Type B pancreatic cell (in vitro differentiated cells): ENCODE data around the gene PDAP1. TPM values are rescaled to one million over a fixed set of nuclear protein-coding genes. Genes with fewer than 3 reads are reported as not detected.

ENCODE experiments used
- DNase-seq: peaks from one replicate; pipeline ENCODE4 v3.0.0; 2021; ENCODE audit warnings: mixed read lengths; ENCODE audit not compliant: unreplicated experiment; ENCODE audit errors: extremely low spot score
- H3K27ac Mint-ChIP-seq: 2 replicates; pipeline ENCODE4 v1.8.0; 2021; ENCODE audit warnings: mild to moderate bottlenecking, mixed read lengths
- H3K27me3 Mint-ChIP-seq: 2 replicates; pipeline ENCODE4 v1.8.0; 2021; ENCODE audit warnings: mixed read lengths
- H3K36me3 Mint-ChIP-seq: 2 replicates; pipeline ENCODE4 v1.8.0; 2021; ENCODE audit warnings: mixed read lengths
- H3K4me1 Mint-ChIP-seq: one replicate; pipeline ENCODE4 v1.8.0; 2021; ENCODE audit warnings: mixed read lengths; ENCODE audit not compliant: unreplicated experiment
- H3K4me3 Mint-ChIP-seq: 2 replicates; pipeline ENCODE4 v1.8.0; 2021; ENCODE audit warnings: mild to moderate bottlenecking, mixed read lengths
- H3K9me3 Mint-ChIP-seq: 2 replicates; pipeline ENCODE4 v1.8.0; 2021; ENCODE audit warnings: mixed read lengths
- long read RNA-seq: library from polyadenylated mRNA; unstranded; transcript quantifications from one replicate; pipeline ENCODE4 v2.0.0, GENCODE V29; 2020
- total RNA-seq: library from RNA; stranded (reverse); gene quantifications from 2 replicates; pipeline ENCODE4 v1.2.1, GENCODE V29; 2021; ENCODE audit warnings: low replicate concordance
- TF ChIP-seq, protein P1 (sequence below): fragments of 200-600 bp; sonication (generic); conservative IDR thresholded peaks from 2 replicates; pipeline ENCODE4 v1.5.0; 2021; ENCODE audit warnings: antibody characterized with exemption, mild to moderate bottlenecking

PDAP1 gene, protein sequence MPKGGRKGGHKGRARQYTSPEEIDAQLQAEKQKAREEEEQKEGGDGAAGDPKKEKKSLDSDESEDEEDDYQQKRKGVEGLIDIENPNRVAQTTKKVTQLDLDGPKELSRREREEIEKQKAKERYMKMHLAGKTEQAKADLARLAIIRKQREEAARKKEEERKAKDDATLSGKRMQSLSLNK
- 112 and 115 TPM in 2 replicates for total RNA-seq
- long read RNA-seq, transcript PDAP1-201 (6 exons, 2,546 nt) = major isoform, 21 of 29 reads
- long read RNA-seq, partial matches to known transcripts = 3 of 29 reads
- long read RNA-seq, other reads (novel, unspliced or antisense) = 5 of 29 reads

DNA sequence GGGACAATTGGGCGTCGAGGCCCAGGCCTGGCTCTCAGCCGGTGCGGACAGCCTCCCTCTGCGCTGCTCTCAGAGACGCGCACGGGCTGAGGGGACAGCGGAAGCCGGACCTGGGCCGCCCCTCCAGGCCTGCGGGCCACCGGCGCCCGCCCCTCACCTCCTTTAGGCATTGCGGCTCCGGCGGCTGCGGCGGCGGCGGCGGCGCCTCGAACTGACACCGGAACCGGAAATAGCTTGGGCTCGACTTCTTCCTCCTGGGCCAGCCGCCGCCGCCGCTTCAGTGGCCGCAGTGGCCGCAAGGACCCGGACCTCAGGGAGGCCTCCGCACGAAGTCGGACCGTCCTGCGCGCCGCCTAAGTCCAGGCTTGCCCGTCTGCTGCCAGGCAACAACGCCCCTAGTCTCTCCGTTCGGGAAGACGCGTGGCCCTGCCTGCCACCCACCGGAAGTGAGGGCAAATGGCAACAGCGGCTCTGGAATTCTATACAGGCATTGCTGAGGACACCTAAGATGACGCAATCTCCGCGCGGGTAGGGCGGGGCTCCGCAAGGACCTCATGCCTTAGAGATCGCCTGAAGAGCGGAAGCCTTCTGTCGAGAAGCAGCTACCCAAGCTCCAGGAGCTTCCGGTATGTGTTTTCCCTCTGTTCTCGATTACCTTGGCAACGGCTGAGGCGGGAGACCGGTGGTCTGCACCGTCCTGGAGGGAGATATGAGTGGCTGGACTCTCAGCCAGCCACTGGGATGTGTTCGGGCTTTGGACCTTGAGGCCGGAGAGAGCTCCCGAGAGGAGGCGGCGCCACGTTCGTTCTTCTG, at the start of gene PDAP1, which contains the start of gene BUD31:
TSS of gene PDAP1 (minus strand) at position 219 of the 813 bp plus-strand sequence. CDS start at position 170, 49 bp downstream.
TSS of gene BUD31 (plus strand) at position 591 of the 813 bp plus-strand sequence. CDS start 2,124 bp downstream, outside the sequence.
- peak; percentile 93 for DNase-seq
- no peaks in the 10 kb centered on the region for H3K27me3 Mint-ChIP-seq
- H3K27ac Mint-ChIP-seq = peak within 1 kb of the TSS; percentile 98
- no peaks in the 10 kb centered on the region for H3K9me3 Mint-ChIP-seq
- peaks cover 20% of the 10 kb centered on the region for H3K36me3 Mint-ChIP-seq
- H3K4me1 Mint-ChIP-seq = peaks cover 15% of the 10 kb centered on the region
- peak within 1 kb of the TSS; percentile 98 for H3K4me3 Mint-ChIP-seq
- TF ChIP-seq, protein P1, sequence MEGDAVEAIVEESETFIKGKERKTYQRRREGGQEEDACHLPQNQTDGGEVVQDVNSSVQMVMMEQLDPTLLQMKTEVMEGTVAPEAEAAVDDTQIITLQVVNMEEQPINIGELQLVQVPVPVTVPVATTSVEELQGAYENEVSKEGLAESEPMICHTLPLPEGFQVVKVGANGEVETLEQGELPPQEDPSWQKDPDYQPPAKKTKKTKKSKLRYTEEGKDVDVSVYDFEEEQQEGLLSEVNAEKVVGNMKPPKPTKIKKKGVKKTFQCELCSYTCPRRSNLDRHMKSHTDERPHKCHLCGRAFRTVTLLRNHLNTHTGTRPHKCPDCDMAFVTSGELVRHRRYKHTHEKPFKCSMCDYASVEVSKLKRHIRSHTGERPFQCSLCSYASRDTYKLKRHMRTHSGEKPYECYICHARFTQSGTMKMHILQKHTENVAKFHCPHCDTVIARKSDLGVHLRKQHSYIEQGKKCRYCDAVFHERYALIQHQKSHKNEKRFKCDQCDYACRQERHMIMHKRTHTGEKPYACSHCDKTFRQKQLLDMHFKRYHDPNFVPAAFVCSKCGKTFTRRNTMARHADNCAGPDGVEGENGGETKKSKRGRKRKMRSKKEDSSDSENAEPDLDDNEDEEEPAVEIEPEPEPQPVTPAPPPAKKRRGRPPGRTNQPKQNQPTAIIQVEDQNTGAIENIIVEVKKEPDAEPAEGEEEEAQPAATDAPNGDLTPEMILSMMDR = no peak

DNA sequence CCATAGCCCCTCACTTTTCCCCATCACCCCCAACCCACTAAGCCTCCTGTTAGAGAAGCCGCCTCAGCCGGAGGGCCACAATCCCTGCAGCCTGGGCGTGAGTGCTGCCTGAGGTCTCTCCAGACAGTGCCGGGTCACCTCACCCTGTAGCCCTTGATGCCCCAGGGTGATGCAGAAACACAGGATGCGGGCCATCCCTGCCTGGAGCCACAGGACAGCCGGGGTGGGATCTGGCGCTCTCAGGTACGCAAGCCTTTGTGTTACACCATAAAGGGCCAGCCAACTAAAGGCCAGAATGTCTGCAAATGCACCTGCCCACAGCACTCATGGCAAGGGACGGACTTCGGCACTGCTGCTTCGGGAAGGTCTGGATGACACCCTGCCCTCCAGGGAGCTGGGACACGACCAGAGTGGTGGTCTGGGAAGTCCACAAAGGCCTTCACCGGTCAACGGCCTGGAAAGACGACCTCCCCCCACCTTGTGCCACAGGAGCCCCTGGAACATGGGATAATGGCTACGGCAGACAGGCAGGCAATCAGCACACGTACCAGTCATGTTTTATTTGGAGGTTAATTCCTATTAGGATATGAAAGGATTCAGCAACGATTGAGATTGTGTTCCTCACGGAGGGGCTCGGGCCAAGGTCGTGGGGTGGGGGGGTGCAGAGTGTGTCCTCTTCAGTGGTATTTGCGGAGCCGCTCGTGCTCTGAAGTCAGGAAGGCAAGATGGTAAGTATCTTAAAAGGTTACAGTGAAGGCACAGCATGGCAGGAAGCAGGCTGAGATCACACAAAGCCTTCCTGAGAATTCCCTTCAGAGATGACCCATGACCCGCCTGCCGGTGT, 49.5 kb upstream of the PDAP1 start:
- Mint-ChIP-seq H3K27me3 (no peaks in the 10 kb centered on the region), H3K9me3 (no peaks in the 10 kb centered on the region), H3K4me3 (no peak overlapping the region), H3K36me3 (peaks cover 22% of the 10 kb centered on the region), H3K4me1 (peaks cover 7% of the 10 kb centered on the region), H3K27ac (peak overlapping the region; percentile 51)
- TF ChIP-seq, protein P1 = no peak
- no peak for DNase-seq

DNA sequence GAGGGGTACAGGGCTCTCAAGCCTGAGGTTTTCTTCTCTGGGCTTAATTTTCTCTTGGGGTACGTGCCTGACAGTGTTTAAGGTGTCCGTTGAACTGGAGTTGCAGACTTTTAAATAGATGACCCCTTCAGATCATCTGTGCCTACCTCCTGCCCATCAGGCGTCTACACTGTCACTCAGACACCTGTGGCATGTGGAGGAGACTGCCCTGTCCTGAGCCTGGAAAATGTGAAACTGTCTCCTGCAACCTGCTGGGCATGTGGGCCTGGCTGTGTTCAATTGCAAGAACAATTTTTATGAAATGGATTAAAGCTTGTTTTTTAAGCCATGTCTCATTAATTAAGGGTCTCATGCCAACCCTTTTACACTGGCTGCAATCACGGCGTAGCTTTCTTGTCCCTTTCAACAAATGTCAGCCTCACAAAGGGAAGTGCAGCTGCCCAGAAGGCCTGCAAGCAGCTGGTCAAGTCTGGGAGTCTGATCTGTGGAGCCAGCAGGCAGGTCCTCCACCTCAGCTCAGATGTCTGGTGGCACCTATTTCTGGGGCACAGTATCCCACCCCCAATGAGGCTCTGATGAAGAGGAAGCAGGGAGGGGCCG, 48.8 kb upstream of the PDAP1 start:
- Mint-ChIP-seq H3K4me1 (peaks cover 7% of the 10 kb centered on the region), H3K27ac (no peak overlapping the region), H3K36me3 (peaks cover 20% of the 10 kb centered on the region), H3K4me3 (no peak overlapping the region), H3K9me3 (no peaks in the 10 kb centered on the region), H3K27me3 (no peaks in the 10 kb centered on the region)
- TF ChIP-seq, protein P1 = no peak
- DNase-seq = no peak

DNA sequence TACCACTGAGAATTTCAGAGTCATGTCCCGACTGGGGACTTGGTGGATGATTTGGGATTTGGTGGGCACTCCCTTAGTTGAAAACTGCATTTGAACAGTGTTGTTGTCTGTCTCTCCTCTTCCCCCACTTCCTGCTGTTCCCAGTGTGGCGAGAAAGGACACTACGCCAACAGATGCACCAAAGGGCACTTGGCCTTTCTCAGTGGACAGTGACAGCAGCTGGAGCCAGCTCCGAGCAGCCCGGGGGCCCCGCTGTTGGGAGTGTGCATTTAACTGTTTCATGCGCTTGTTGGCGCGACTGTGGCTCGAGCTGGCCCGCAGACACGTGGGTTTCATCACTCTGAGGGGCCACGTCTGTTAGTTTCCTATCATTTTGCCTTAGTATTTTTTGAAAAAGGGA, 47.9 kb upstream of the PDAP1 start:
- H3K9me3 Mint-ChIP-seq = no peaks in the 10 kb centered on the region
- no peak overlapping the region for H3K27ac Mint-ChIP-seq
- TF ChIP-seq, protein P1 = no peak
- peaks cover 7% of the 10 kb centered on the region for H3K4me1 Mint-ChIP-seq
- no peak overlapping the region for H3K4me3 Mint-ChIP-seq
- DNase-seq = no peak
- peaks cover 20% of the 10 kb centered on the region for H3K36me3 Mint-ChIP-seq
- H3K27me3 Mint-ChIP-seq = no peaks in the 10 kb centered on the region

DNA sequence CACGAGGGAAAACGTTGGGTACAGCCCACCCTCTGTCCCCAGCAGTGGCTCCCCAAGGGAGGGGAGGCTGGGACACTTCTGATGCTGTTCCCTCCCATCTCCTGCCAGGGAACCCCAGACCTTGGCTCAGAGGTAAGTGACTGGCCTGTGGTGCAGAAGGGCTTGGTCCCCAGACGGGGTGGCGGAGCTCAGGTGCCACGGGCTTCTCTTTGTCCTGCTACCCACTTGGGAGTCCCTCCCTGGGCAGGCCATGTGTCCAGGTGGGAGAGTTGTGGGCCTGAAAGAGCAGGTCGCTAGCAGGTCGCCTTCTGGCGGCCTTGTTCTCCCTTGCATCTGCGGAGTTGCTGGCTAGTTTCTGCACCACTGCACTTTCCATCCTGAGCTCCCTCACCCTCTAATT, 47.5 kb upstream of the PDAP1 start:
- peaks cover 23% of the 10 kb centered on the region for H3K36me3 Mint-ChIP-seq
- H3K9me3 Mint-ChIP-seq = no peaks in the 10 kb centered on the region
- DNase-seq = no peak
- H3K27ac Mint-ChIP-seq = no peak overlapping the region
- H3K4me1 Mint-ChIP-seq = peaks cover 7% of the 10 kb centered on the region
- H3K27me3 Mint-ChIP-seq = no peaks in the 10 kb centered on the region
- no peak overlapping the region for H3K4me3 Mint-ChIP-seq
- TF ChIP-seq, protein P1 = no peak
